GM20000 (cell line): ENCODE data around the gene CAST.
"Not testable (repeated sequence)": the region's sequence is repeated elsewhere in the genome, so short reads cannot be mapped to it uniquely, and the experiment has no call there.

ENCODE experiments used
- DNase-seq: peaks from one replicate; pipeline ENCODE4 v3.0.0; 2012; ENCODE audit warnings: low spot score
- CTCF ChIP-seq: IDR thresholded peaks from 2 replicates; pipeline ENCODE4 v1.5.1; 2012; ENCODE audit warnings: mild to moderate bottlenecking, control low read depth; ENCODE audit errors: extremely low read depth, missing control alignments

The CAST gene

DNA sequence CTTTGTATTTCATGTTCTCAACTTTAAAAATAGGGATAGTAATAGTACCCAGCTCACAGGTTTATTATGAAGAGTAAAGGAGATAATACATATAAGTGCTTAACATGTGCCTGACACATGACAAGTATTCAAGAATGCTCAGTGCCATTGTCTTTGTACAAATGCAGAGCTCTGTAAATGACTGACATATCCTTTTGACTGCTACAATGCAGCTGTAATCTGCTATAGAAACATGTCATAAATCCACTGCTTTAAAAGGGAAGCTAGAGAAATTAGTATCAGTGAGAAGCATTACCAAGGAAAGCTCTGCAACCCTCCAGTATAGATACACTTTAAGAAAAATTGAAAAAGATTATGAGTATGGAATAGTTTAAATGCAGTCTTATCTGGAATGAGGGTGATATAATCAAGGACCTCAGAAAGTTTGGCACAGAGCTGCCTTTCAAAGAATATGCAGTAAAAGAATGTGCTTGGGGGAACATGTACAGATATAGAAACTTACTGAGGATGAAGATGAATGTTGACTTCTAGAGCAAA, 127.7 kb downstream of the CAST start:
- TF ChIP-seq CTCF = no peak
- no peak for DNase-seq

DNA sequence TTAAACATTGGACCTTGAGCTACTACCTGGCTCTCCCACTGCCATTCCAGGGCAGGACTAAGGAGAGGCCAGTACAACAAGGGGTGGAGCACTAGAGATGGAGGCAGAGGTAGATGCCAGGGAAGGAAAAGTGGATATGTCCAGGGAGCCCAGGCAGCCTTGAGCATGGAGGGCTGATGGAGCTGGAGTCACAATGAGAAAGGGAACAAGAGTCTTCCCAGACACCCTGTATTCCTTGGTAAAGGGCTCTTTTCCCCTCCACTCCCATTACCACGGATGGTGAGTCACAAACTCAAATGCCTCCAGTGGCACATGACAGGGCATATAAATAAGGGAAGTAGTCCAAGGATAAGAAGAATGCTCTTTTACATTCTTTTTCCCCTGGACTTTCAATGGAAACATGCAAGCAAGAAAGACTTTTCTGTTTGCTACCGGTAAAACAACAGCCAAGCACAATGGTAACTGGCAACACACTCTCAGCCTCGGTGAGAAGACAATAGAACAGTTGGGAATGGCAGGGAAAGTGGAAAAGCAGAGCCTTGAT, 128.9 kb downstream of the CAST start:
- no peak for TF ChIP-seq CTCF
- DNase-seq = no peak

- TF ChIP-seq CTCF = no peak
- no peak for DNase-seq
These were observed 132.6 kb downstream of the CAST start for GRCh38 chr5:96794757-96795156.

DNA sequence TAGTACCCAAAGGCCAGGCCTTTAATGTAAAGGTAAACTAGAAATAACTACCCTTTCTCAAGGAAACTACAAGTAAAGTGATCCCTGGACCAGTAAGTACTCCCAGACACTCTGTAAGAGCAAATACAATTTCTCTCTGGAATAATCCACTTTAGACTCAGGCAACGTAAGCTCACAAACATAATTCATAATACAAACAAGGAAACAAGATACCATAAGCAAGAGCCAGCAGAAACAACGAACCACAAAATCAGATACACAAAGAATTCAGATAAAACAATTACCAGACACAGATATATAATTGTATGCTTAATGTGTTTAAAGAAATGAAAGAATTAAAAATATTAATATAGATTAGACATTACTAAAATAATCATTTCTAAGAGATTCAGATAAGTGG, 133.4 kb downstream of the CAST start:
- no peak for DNase-seq
- TF ChIP-seq CTCF = no peak

- TF ChIP-seq CTCF = no peak
- no peak for DNase-seq
These were observed 134.3 kb downstream of the CAST start for GRCh38 chr5:96796434-96796833.

DNA sequence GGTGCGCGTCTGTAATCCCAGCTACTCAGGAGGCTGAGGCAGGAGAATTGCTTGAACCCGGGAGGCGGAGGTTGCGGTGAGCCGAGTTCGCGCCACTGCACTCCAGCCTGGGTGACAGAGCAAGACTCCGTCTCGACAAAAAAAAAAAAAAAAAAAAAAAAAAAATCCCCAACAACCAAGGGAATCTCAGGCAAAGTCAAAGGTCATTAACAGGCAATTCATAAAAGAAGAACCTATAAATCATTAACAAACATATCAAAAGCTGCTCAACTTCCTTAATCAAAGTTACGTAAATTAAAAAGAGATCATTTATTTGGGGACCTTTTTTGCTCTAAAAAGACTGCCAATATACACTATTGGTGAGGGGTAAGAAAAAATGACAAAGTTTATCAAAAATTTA, 139.5 kb downstream of the CAST start:
- not testable (repeated sequence) for DNase-seq

DNA sequence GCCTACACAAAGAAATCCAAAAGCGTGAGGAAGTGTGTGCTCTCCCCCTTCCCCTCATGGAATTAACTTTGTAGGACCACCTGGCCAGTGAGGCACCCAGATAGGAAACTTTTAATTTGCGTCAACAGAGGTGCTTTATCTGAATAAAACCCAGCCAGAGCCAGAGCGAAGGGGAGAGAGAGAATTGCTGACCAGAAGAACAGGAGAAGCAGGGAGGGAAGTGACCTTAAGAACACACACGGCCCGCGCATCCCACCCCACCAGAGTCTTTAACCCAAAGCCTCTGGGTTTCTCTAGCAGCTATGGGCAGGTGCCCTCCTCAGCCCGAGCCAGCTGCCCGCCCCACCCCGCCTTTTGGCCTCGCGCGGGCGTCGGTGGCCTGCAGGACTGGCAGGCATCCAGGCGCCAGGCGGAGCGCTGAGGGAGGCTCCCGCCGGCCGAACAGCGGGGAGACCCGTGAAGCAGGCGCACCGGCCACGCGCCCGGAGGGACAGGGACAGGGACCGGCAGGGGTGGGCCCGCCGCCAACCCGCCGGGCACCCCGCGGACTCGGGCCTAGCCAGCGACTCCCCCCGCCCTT, 145.0 kb downstream of the CAST start:
- peak; percentile 68 for DNase-seq
- no peak for TF ChIP-seq CTCF

- DNase-seq = no peak
- no peak for TF ChIP-seq CTCF
These were observed 146.3 kb downstream of the CAST start for GRCh38 chr5:96808541-96808828.
